Transverse colon (tissue), 4 donors: ENCODE data around the gene OR1M1.

Source experiments
- CTCF ChIP-seq, 5 experiments: fragments of 200-600 bp in 3 of 5; fragments of 450-650 bp in 2 of 5; sonication (generic) in 3 of 5; IDR thresholded peaks; 1 replicate in 2 of 5; 2 replicates in 3 of 5; pipeline ENCODE4 v1.5.1; 2016 to 2017; ENCODE audit warnings: antibody characterized with exemption in 5 of 5, inconsistent platforms in 3 of 5, mild to moderate bottlenecking in 2 of 5, moderate library complexity in 1 of 5
- POLR2A ChIP-seq: fragments of 450-650 bp; IDR thresholded peaks from one replicate; pipeline ENCODE4 v1.6.1; 2016; ENCODE audit warnings: antibody characterized with exemption, mild to moderate bottlenecking, moderate library complexity
- POLR2AphosphoS5 ChIP-seq, 3 donors: sonication (generic); formaldehyde crosslinking; IDR thresholded peaks; one replicate each; pipeline ENCODE4 v1.6.1; 2016; ENCODE audit warnings: antibody characterized with exemption in 3 of 3

GRCh38 chr19:9076901-9077300 is 10.0 kb upstream of the OR1M1 start:
- TF ChIP-seq POLR2A (no peak), CTCF (IDR thresholded peaks at IDR 0.05) (no peak), POLR2AphosphoS5 (IDR thresholded peaks at IDR 0.05) (no peak)
